Keratinocyte (primary cell): ENCODE measurements around the gene FCN3.

Source experiments
- EZH2 ChIP-seq: IDR thresholded peaks from one replicate; pipeline ENCODE4 v1.6.1; 2012; ENCODE audit warnings: inconsistent platforms, mild to moderate bottlenecking, low read length, moderate library complexity
- TF ChIP-seq, protein P1 (sequence below), 3 experiments: IDR thresholded peaks in 1 of 3; conservative IDR thresholded peaks in 1 of 3; optimal IDR thresholded peaks in 1 of 3; 2 replicates in 2 of 3; 3 replicates in 1 of 3; pipeline versions ENCODE3 to v1.5.1; 2011; ENCODE audit warnings: low read length in 3 of 3, mild to moderate bottlenecking in 3 of 3, moderate library complexity in 2 of 3, control low read depth in 1 of 3, inconsistent platforms in 1 of 3; ENCODE audit not compliant: insufficient read depth in 2 of 3; ENCODE audit errors: extremely low read depth in 1 of 3

DNA sequence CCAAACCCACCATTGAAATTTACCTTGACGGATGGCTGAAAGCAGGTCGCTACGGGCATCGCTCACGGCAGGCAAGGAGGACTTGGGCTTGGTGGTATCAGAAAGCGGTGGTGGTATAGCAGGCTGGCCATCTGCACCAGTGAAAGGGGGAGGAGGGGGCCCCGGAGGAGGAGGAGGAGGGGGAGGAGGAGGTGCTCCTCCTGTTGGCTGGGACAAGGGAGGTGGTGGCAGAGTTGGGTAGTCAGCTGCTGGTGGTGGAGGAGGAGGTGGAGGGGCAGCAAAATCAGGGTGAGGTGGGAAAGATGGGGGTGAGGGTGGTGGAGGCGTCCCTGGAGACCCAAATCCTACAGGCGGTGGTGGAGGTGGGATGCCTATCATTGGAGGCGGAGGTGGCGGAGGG is 35.0 kb upstream of the FCN3 start:
- TF ChIP-seq, protein P1, sequence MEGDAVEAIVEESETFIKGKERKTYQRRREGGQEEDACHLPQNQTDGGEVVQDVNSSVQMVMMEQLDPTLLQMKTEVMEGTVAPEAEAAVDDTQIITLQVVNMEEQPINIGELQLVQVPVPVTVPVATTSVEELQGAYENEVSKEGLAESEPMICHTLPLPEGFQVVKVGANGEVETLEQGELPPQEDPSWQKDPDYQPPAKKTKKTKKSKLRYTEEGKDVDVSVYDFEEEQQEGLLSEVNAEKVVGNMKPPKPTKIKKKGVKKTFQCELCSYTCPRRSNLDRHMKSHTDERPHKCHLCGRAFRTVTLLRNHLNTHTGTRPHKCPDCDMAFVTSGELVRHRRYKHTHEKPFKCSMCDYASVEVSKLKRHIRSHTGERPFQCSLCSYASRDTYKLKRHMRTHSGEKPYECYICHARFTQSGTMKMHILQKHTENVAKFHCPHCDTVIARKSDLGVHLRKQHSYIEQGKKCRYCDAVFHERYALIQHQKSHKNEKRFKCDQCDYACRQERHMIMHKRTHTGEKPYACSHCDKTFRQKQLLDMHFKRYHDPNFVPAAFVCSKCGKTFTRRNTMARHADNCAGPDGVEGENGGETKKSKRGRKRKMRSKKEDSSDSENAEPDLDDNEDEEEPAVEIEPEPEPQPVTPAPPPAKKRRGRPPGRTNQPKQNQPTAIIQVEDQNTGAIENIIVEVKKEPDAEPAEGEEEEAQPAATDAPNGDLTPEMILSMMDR (optimal IDR thresholded peaks at IDR 0.05 in 1 of 3, IDR thresholded peaks at IDR 0.05 in 1 of 3, conservative IDR thresholded peaks at IDR 0.05 in 1 of 3; ENCODE audit: extremely low read depth in 1 of 3, insufficient read depth in 2 of 3, low read length in 3 of 3), result no peak
- TF ChIP-seq EZH2, result no peak
